ENCODE measurements around the gene P2RY2.
"Not testable (repeated sequence)": the region's sequence is repeated elsewhere in the genome, so short reads cannot be mapped to it uniquely, and the experiment has no call there.

The P2RY2 gene

DNA sequence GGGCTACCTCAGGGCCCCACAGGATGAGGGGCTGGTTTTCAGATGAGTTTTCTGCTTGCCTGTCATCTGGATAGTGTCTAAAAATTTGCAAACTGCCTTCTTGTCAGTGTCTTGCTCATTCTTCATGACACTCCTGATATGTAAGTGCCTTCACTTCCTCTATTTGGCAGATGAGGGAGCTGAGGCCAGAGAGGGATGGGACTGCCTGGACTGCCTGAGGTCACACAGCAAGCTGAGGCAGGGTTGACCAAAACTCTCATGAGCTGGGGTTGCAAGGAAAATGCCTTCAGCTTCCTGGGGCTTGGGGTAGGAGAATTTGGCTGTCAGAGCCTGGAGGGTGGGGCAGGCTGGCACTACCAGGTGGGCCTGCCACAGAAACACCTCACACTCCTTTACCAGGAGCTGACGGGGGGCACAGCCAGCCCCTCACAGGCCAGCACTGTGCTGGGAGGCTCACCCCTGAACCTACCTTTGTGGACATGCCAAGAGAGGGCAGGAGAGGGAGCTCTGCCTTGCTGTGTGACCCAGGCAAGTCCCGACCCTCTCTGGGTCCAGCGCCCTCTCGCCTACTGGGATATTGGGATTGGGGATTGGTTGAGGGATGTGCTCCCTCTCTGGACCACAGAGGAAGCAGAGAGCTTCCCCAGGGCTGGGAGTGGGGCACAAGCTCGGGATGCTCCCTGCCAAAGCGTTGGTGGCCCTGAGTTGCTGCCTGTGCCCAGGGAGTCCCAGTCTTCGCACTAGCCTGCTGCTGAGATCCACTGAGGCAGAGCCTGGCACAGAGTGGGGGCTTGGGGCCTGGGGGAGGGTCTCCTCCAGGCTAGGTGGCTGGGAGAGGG lies 52.2 kb downstream of the P2RY2 start:
- no peak for DNase-seq

DNA sequence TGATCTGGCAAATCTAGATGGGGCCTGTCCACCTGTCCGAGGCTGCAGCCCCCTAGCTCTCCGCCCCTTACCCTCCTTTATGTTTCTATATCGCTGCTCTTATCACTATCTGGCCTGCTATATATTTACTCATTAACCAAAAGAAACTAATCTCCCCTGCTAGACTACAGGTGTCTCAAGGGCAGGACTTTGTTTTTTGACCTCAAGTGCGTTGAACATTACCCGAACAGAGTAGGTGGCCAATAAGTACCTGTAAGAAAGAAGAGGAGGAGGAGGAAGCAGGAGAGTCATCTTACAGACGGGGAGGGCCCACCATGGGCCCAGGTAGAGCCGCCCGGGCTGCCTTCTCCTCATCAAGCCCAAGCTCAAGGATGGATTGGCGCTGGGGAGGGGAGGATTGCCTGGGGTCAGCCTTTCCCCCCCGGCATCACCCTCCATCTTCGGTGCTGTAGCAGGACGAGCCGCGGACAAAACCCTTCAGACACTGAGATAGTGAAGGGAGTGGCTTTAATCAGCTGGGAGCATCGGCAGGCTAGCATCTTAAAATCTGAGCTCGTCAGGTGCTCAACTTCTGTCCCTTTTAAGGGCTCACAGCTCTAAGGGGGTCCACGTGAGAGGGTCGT lies 52.9 kb downstream of the P2RY2 start:
- DNase-seq: no peak

DNA sequence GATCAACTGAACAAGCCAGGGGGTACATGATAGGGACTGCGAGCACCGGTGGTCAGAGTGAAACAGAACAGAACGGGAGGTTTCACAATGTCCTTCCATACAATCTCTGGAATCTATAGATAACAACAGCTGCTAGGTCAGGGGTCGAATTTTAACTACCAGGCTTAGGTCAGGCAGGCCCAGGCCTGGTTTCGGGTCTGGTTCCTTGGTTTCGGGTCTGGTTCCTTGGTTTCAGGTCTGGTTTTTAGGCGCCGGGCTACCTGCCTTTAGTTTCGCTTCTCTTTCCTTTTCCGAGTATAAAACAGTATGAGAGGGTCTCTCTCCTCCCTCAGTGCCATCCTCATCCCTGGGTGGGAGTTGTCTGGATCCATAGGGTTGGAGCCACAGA lies 53.4 kb downstream of the P2RY2 start:
- DNase-seq: not testable (repeated sequence)

DNA sequence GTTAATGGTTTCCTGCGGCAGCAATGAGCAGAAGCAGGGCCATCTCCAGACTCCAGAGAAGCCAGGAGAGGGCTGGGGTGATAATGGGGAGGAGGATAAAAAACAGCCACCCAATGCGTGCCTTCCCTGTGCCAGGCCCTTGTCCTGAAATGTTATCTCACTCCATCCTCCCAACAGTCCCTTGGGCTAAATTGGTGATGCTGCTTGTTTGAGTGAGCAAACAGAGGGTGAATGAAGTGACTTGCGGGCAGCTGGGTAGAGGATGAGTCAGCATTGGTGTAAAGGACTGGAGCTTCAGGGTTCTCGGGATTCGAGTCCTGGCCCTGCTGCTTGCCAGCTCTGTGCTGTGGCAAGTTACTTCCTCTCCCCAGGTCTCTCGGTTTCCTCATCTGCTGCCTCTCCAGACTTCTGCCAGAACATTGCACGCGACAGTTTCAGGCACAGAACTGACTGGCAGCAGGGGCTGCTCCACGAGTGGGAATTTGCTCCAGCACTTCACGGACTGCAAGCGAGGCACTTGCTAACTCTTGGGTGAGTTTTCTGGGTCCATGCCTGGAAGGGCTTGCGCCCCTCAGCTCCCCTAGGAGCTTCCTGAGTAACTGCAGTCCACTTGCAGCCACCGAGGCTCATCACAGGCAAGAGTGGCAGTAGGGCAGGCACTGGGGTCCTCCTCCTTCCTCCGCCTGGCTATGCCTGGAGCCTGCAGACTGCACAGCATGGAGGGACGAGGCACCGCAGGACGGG lies 54.0 kb downstream of the P2RY2 start, which contains the start of gene P2RY6:
TSS of gene P2RY6 (plus strand) at position 403 of the 744 bp plus-strand sequence. CDS start 24,181 bp downstream, outside the sequence.
- peak; percentile 45 for DNase-seq

DNA sequence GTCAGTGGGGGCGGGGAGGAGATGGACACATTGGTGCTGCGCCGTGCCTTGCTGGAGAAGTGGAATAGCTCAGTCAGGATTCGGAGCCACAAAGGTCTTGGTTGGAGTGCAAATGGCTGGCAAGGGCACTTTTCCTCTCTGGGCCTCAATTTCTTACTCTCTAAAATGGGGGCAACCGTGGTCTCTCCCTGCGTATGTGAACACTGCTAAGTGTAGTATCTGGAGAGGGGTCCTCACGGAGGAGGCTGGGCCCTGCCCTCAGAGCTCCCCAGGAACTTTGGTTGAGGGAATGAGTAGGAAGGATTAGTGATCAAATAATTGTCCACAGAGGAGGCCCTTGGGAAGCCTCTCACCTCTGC lies 54.6 kb downstream of the P2RY2 start:
- DNase-seq: no peak

DNA sequence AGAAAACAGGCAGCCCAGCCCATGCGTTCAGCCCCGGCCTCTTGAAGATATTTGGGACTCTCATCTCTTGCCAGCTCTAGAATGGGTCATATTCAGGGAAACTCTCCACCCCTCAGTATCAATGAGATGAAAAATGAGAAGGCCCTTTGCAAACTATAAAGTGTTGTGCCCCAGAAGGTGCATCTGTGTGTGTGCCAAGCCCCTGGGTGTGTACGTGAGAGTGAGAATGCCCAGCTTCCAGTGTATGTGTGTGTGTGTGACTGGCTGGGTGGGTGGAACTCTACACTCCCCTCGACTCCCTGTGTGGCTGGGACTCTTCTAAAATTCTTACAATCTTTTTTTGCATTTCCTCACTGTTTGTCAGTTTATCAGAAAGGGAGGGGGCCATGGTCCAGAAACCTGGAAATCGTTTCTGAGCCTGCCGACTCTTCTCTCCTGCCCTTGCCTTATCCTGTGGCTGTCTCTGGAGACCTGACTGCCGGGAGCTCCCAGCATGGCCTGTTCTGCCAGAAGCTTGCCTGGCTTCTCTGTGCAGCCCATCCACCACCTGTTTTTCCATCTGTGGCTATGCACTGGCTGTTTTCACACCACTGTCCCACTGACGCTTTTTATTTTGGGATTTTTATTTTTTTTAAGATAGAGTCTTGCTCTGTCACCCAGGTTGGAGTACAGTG lies 55.3 kb downstream of the P2RY2 start:
- DNase-seq: peak; percentile 28

DNA sequence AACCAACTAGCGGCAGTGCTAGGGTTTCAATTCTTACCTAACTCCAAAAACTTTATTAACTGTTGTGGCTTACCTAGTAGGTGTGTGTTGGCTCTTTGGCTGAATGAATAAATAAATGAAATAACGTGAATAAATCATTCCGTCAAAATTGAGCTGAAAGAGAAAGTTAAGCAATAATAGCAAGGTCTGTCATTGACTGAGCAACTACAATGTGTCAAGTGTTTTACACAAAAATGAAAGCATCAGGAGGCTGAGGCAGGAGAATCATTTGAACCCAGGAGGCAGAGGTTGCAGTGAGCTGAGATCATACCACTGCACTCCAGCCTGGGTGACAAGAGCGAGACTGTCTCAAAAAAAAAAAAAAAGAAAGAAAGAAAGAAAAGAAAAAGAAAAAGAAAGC lies 56.1 kb downstream of the P2RY2 start:
- DNase-seq: not testable (repeated sequence)

DNA sequence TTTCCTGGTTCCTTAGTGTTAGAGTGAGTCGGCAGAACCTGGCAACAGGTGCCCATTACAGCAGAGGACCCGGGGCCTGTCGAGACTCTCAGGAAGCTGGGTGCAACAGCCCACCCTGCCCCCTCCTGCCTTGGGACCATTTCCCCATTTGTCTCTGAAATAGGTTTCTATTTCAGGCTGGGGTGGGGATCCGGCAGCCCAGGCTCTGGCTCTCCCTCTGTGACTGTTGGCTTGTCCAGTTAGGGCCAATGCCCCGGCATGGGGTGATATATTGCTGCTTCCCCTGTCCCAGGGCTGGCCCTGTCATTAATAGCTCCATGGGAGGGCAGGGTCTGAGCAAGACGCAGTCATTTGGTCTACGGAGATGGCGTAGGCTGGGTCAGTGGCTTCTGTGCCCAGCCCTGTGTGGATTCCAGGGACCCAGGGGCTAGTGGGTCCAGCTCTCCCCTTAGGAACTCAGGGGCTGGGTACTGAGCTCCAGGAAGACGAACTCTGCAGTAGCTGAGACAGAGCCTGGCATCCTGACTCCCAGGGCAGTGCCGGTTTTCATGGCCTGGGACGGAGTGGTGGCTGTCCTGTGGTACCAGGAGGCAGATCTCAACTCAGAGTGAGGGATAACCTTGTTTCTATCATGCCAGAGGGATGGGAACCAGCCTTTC lies 56.8 kb downstream of the P2RY2 start:
- DNase-seq: no peak

DNA sequence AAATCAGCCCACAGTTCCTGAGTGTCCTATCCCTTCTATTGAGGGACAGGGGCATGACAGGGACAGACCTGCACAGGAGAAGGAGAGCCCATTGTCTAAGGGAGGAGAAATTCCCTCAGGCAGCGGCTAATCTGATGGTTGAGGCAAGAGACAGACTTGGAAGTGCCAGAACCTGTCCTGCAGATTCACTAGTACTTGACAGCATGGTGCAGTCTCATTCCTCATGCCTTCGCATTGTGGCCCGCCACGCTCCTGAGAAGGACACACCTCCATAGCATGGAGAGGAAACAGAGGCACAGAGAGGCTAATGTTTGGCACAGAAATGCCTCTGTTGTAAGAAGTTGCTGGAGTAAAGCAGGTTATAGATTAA lies 57.3 kb downstream of the P2RY2 start:
- DNase-seq: no peak

DNA sequence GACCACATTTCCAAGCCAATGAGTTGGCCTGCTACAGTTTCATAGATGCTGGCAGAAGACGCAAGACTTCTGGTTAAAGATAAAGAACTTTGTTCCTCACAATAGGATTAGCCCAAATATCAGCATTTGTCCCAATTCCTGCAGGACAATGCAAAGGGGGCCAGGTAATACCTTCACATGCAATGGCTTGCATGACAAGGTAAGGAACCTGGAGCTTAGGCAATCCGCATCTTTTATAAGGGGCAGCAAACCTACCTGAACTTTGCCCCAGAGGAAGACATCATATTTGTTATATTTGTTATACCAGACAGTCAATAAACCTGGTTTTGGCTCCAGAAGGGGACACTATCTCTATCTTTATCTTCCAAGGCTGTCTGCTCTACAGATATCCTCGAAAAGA lies 59.4 kb downstream of the P2RY2 start:
- DNase-seq: no peak

DNA sequence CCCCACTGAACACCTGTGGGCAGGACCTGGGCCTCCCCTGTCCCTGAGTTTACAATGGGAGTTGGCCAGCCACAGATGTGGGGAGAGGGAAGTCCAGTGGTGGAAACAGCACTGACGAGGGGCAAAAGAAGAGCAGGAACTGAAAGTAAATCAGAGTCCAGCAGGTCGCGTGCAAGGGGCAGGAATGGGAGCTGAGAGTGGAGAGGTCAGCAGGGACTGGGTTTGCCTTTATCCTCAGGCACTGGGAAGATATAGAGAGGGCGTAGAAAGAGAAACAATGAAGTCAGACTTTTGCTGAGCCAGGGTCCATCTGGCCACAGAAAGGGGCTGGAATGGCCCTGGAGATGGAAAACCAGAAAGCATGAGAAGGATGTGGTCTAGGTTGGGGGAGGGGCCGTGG lies 62.5 kb downstream of the P2RY2 start:
- no peak for DNase-seq

DNA sequence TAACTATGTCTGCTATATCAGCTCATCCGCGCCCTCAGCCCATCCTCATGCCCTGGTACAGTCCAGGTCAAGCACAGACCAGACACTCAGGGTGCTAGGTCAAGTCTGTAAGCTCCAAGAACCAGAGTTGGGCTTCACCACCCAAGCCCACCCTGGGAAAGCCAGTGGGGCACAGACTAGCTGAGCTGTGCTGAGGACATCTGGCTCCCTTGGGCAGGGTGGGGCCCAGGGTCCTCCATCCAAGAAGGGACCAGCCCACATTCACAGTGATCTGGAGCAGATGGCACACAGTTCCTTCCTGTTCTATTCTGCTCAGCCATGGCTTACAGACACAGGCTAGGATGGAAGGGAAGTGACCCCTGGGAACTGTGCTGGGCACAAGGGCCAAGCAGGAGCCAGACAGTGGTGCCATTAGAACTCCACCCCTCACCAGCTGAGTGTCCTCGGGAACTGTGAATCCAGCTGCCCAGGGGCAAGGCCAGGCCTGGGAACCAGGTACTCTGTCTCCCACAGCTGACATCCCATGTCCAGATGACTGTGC lies 63.2 kb downstream of the P2RY2 start:
- DNase-seq: no peak

DNA sequence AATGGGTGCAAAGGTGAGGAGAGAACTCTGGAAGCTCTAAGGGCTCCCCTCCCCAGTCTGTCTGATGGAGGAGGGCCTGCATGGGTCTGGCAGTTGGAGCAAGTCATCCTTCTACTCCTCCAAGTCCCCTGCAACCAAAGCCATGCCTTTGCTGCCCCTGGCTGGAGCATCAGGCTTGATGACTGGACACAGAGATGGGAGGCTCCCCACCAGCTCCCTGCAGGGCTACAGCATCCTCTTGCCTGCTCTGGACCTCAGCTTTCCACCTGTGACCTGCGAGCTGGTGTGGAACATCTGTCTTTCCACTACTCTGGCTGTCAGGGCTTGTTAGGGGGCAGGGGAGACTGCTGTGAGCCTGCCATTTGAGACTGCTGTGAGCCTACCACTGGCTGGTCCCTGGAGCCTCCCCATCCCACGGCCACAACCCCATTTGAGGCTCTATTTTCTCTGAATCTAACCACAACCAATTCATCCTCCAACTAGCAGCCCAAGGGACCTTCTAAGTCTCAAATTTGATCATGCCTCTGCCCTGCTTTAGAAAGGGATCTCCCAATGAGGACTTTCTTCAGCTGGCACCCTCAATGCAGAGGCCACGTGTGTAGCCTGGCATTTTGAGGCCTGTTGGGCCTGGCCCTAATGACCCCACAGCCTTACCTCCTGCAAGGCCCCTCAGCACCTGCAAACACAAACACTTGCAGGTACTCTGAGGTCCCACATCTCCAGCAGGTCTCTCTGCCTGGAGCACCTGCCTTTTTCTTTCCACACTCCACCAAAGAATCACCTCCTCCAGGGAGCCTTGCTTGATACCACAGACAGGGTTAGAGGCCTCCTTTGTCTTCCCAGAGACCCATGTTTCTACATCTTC lies 63.9 kb downstream of the P2RY2 start:
- DNase-seq: no peak

DNA sequence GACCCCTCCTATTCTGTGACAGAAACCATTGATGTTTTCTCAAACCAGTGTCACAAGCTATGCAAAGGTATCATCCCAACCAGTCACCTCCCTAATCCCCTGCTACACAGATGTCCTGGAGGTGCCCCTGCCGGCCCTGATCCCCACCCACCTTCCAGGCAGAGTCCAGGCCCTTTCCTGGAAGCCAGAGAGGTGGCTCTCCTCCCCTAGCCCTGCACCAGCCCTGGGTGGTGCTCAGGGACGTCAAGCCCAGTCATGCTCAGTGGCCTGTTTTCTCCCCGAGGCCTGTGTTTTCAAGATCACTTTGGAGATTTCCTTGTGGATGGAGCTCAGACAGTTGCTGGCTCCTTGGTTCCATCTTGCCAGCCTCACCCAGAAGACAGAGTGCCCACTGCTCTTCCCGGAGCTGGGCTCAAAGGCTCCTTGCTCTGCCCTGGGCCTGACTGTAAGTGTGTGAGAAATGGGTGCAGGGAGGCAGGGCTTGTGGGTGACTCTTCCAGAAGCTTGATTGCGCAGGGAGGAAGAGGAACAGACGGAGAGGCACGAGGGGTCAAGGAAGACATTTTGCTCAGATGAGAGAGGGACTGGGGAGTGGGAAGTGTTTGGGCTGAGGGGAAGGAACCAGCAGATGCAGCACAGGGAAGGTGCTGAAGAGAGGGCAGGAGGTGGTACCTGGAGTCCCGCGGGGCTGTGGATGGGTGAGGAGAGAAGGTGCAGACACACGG lies 65.4 kb downstream of the P2RY2 start:
- no peak for DNase-seq

DNA sequence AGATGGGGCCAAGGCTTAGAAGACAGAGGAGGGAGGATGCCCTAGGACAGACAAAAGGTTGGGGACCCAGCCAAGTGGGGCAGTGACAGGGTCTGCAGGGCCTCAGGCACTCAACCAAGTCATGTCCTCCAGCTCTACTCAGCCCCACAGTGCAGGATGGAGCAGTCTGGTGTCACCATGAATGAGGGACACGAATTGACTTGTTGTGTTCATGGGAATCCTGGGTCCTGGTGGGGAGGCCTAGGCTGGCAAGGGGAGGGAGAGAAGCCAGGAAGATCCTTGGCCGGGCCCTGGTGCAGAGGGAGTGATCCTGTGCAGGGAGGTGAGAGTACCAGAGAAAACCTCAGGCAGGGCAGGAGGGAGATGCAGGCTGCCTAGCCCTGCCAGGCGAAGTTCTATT lies 66.0 kb downstream of the P2RY2 start:
- no peak for DNase-seq

DNA sequence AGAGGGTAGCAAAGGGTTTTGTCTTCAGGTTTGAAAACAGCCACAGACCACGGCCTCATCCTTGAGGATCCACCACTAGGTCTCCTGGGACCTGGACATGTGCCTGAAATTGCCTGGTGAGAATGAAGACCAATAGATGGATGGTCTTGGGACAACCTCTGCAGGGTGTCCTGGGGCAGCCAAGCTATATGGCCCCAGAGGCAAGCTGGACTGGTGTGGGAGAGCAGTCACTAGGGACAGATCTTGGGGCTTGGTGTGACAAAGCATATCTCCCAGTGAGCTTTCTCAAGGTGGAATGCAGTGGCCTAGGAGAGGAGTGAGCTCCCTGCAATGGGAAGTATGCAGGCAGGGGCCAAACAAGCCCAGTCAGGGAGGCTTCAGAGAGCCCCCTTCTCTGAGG lies 67.6 kb downstream of the P2RY2 start:
- DNase-seq: no peak

Measured in DMS 273 treated with DMSO at 0.1 percent for 48 hours (cell line).